Measurements from ENCODE around the gene FBXO21. TPM values are rescaled to one million over a fixed set of nuclear protein-coding genes. Genes with fewer than 3 reads are reported as not detected.

FBXO21 gene, protein sequence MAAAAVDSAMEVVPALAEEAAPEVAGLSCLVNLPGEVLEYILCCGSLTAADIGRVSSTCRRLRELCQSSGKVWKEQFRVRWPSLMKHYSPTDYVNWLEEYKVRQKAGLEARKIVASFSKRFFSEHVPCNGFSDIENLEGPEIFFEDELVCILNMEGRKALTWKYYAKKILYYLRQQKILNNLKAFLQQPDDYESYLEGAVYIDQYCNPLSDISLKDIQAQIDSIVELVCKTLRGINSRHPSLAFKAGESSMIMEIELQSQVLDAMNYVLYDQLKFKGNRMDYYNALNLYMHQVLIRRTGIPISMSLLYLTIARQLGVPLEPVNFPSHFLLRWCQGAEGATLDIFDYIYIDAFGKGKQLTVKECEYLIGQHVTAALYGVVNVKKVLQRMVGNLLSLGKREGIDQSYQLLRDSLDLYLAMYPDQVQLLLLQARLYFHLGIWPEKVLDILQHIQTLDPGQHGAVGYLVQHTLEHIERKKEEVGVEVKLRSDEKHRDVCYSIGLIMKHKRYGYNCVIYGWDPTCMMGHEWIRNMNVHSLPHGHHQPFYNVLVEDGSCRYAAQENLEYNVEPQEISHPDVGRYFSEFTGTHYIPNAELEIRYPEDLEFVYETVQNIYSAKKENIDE
- 34.5 to 44.7 TPM (median 43.0 TPM) in 5 replicates for total RNA-seq (2022; extraction: Qiagen RNA extraction; ENCODE audit: low read depth)

DNA sequence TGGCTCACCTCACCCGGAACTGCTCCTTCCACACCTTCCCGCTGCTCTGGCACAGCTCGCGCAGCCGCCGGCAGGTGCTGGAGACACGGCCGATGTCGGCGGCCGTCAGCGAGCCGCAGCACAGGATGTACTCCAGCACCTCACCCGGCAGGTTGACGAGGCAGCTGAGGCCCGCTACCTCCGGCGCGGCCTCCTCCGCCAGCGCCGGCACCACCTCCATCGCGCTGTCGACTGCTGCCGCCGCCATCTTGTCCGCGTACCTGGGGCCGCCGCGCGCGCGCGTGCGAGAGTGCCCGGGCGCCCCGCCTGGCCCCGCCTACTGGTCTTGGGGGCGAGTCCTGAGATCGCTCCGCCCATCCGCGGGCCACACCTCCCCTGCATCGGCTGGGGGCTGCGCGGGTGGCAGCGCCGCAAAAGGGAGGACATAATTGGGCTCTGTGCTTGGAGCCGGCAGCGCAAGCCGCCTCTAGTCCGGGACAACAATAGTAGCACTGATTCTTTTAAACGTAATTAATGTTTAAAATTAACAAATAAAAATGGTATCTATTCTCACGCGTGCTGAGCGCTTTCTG is at the start of gene FBXO21:
TSS of gene FBXO21 (minus strand) at position 261 of the 572 bp plus-strand sequence. CDS start at position 247, 14 bp downstream.

Other genes with a start within 250 kb of the FBXO21 start
- 117 to 162 TPM (median 157 TPM) in 5 replicates for gene TESC, start 91.1 kb downstream of the FBXO21 start, total RNA-seq (2022; extraction: Qiagen RNA extraction; ENCODE audit: low read depth)
- gene NOS1, start 171.2 kb upstream of the FBXO21 start, total RNA-seq (2022; extraction: Qiagen RNA extraction; ENCODE audit: low read depth) = 0.52 to 0.92 TPM (median 0.61 TPM) in 5 replicates

Data from A549 treated with CpdA at 1 μM for 4 hours (cell line).